NCI-H2029 (cell line): Measurements from ENCODE around the gene SMIM21.

Source experiments
- DNase-seq: peaks from one replicate; lab custom pipeline; 2025; lab: John Stamatoyannopoulos, UW

Gene SMIM21

GRCh38 chr18:75376004-75376403 lies 51.5 kb downstream of the SMIM21 start:
- DNase-seq = no peak

- DNase-seq = no peak
Observed at GRCh38 chr18:75375341-75375740, 52.2 kb downstream of the SMIM21 start.

DNA sequence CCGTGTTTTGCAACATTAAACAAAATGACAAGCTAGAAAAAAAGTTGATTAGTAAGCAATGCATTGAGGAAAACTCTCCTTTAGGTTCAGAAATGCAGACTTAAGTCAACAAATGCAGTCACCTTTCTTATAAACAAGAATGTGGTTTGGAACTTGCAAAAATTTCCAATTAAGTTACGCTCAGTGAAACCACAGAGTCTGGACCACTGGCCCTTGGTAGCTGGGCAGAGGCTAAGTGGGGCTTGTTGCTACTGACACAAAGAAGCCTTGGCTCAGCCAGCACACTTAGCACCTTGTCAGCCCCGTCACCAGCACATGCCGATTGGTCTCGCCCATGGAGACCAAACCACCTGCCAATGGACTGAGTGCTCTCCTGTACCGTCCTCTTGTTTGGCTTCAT lies 53.0 kb downstream of the SMIM21 start:
- DNase-seq = no peak

- DNase-seq = no peak
Observed at GRCh38 chr18:75369026-75369721, 58.3 kb downstream of the SMIM21 start.

- no peak for DNase-seq
Observed at GRCh38 chr18:75365837-75366236, 61.7 kb downstream of the SMIM21 start.

DNA sequence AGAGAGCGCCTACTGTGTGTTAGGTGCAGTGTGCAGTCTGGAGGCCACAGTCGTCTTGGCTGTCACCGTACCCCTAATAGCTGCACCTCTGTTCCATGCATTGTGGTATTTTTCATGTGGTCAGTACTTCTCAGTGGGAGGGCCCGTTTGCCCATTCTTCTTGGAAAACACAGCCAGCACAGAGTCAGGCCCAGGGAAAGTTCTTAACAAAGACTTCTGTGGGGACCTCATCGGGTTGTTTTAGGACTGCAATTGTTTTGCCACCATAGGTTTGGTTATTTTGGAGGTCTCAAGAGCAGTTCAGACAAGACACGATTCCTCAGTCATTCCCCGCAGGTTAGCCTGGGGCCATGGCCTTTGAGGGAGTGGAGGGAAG lies 62.3 kb downstream of the SMIM21 start:
- DNase-seq = no peak

GRCh38 chr18:75364512-75365253 lies 62.8 kb downstream of the SMIM21 start:
- DNase-seq = no peak

DNA sequence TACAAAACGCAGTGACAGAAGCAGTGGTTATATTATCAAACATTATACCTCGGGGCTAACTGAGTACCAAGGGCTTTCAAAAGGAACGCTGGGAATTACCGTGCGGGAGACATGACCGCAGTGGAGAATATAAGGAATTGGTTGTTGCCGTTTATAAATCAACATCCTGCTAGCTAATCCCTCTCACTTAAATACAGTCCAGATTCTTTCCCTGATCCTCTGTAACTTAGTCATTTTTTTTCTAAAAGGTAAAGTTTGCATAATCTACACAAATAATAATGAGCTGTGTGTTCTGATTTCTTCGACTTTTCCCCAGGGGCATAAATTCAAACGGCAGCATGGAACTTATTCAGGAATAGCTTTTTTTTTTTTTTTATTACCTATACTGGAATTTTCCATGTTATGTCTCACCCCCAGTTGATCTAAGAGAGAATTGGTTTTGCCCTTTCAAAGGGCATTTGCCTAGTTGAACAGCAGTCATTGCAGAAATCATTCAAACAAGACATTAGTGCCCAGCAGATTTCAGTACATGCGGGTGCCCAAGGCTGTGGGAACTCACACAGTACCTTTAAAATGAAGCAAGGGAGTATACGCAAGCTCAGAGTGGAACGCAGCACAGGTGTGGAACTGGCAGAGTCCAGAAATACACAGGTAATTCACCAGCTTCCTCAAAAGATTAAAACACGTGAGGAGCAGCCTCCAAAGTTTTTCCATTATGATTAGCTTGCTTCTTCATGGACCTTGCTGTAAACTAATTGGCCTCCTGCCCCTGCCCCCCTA lies 63.9 kb downstream of the SMIM21 start:
- no peak for DNase-seq

DNA sequence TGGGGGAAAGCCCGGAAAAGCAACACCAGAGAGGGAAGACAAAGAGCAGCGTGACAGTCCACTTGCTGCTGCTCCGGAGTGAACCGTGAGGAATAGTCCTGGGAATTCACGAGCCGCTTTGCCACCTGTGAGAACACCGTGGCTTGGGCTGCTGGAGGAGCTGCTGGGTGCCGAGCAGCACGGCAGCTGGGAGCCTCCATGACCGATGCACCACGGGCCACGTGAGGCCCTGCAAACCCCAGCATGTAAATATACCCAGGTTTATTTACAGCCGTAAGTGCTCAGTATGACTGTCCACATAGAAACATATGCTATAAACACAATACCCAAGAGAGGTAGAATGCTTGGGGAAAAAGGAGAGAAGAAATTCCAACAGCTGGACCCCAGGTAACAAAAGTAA lies 65.1 kb downstream of the SMIM21 start:
- no peak for DNase-seq

DNA sequence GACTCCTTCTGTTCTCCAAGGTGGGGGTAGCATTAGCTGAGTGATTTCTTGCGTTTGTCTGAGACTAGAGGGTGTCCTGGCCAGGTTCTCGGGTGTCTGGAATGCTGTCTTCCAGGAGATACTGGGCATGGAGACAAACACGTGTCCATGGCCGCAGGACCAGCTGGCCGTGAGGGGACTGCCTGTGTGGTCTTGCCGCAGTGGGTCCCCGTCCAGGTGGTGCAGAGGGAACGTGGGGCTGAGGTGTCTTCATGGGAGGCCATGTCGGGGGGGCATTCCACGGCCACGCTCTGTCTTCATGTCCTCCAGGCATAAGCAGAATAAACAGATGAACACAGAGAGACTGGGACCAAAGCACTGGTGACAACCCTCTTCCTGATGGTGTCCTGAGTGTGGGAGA lies 66.6 kb downstream of the SMIM21 start:
- no peak for DNase-seq

DNA sequence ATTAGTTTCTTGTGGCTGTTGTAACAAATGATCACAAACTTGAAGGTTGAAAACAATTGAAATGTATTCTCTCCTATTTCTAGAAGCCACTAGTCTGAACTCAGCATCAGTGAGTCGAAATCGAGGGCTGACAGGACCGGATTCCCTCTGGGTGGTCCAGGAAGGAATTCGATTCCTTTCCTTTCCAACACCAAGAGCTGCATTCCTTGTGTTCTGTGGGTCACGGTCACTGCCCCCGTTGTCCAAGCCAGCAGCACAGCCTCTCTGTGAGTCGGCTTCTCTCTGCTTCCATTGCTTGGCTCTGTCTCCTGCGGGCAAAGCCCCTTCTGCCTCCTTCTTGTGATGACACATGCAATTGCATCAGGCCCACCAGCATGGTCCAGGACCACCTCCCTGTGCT lies 67.3 kb downstream of the SMIM21 start:
- DNase-seq = no peak
